Right lobe of liver (tissue), 6 donors: ENCODE results near the gene CHIC1. TPM values are rescaled to one million over a fixed set of nuclear protein-coding genes. Genes with fewer than 3 reads are reported as not detected.
"Not testable (repeated sequence)": the region's sequence is repeated elsewhere in the genome, so short reads cannot be mapped to it uniquely, and the experiment has no call there.

Experiments
- ATAC-seq, 4 donors: fragments of 200-7000 bp; cut with Tn5 transposase; one replicate each; pipeline ENCODE4 v1.9.1; 2020; ENCODE audit warnings: mild to moderate bottlenecking in 4 of 4, moderate library complexity in 4 of 4
- DNase-seq, 3 donors: peaks; one replicate each; pipeline ENCODE4 v3.0.0-alpha.2; 2020
- H3K27ac ChIP-seq, 3 donors: fragments of 200-600 bp; one replicate each; pipeline ENCODE4 v1.8.0; 2022
- H3K27me3 ChIP-seq, 2 donors: fragments of 200-600 bp; one replicate each; pipeline ENCODE4 v1.8.0; 2022
- H3K36me3 ChIP-seq, 4 donors: fragments of 200-600 bp; sonication (generic) in 1 of 4; one replicate each; pipeline versions ENCODE4 v1.5.1 to v1.8.0; 2017 to 2022; ENCODE audit warnings: control low read depth in 1 of 4
- H3K4me1 ChIP-seq, 4 donors: fragments of 200-600 bp; sonication (generic) in 1 of 4; one replicate each; pipeline versions ENCODE4 v1.5.1 to v1.8.0; 2017 to 2022; ENCODE audit warnings: control low read depth in 1 of 4
- H3K4me3 ChIP-seq, 3 donors: fragments of 200-600 bp; one replicate each; pipeline ENCODE4 v1.8.0; 2022
- H3K9me3 ChIP-seq, 4 donors: fragments of 200-600 bp; sonication (generic) in 1 of 4; one replicate each; pipeline versions ENCODE4 v1.5.1 to v1.8.0; 2017 to 2022; ENCODE audit warnings: control low read depth in 1 of 4
- POLR2A ChIP-seq: fragments of 450-650 bp; IDR thresholded peaks from one replicate; pipeline ENCODE4 v1.6.1; 2017; ENCODE audit warnings: antibody characterized with exemption, mild to moderate bottlenecking
- WGBS: methylation state at CpG from one replicate; pipeline ENCODE4 v1.1.6; 2018; ENCODE audit warnings: low coverage, low lambda C conversion rate; ENCODE audit not compliant: insufficient coverage; ENCODE audit errors: missing lambda C conversion rate; 5-methylcytosine and 5-hydroxymethylcytosine counted together
- intact Hi-C, 2 donors: fragments of 100-400 bp; cut with DNase I; formaldehyde crosslinking; loops; one replicate each; pipeline versions ENCODE4 v1.11.2 to v1.14.1; 2022
- total RNA-seq, 6 experiments: library from RNA; depleted of rRNA in 2 of 6; stranded (reverse); fragments of >200 nt in 2 of 6; fragmentation: NEBNext Ultra II Directional in 3 of 6; extraction: Animal tissue kit (Norgen Biotek cat#: 25700) in 3 of 6; gene quantifications; one replicate each; pipeline versions ENCODE4 v1.1.0 to v1.2.4, GENCODE V29; 2016 to 2023
- TF ChIP-seq, protein P1 (sequence below), 4 donors: fragments of 200-600 bp in 3 of 4; fragments of 450-650 bp in 1 of 4; IDR thresholded peaks; one replicate each; pipeline versions ENCODE4 v1.5.1 to v1.8.0; 2016 to 2022; ENCODE audit warnings: antibody characterized with exemption in 4 of 4, mild to moderate bottlenecking in 2 of 4
- donor health status: DM: no; HTN: yes; CAD: no.
- donor health status: DM: no; HTN: no; CAD: no.
- donor health status: DM: no; HTN: no; CAD: no.
- donor health status: DM: no; HTN: yes; CAD: no.
- donor health status: DM: no; HTN: yes; CAD: no.

Gene CHIC1
- total RNA-seq, 6 experiments from 2014 or later, result 0.68 to 4.3 (median 0.93) TPM

DNA sequence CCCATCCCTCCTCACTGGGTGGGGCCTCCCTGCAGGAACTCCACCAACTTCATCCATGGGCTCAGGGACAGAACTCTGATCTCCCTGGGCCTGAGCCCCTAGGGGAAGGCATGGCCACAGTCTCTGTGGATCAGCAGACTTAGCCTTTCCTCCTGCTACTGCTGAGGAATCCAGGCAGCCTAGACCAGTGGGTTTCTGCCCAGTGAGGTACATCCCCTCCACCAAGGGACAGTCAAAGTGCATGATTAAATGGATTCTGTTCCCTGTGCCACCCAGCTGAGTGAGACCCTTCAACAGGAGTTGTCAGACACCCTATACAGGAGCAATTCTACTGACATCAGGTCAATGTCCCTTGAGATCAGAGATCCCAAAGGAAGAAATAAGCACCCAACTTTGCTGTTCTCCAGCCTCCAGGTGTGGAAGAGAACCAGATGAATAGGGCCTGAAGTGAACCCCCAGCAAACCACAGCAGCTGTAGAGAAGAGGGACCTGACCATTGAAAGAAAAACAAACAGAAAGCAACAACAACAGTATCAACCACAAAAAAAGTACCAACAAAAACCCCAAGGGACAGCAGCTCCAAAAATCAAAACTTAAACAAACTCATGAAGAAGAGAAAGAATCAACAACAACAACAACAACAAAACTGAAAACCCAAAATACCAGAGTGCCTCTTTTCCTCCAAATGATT is 84.8 kb downstream of the CHIC1 start:
- H3K4me3 ChIP-seq, result no peak overlapping the region
- no peaks in the 10 kb centered on the region for H3K4me1 ChIP-seq
- intact Hi-C loops, result no loop called here
- ATAC-seq (no peak), DNase-seq (no peak)
- no peaks in the 10 kb centered on the region for H3K9me3 ChIP-seq
- H3K27me3 ChIP-seq, result no peaks in the 10 kb centered on the region
- no peaks in the 10 kb centered on the region for H3K36me3 ChIP-seq
- TF ChIP-seq, protein P1, sequence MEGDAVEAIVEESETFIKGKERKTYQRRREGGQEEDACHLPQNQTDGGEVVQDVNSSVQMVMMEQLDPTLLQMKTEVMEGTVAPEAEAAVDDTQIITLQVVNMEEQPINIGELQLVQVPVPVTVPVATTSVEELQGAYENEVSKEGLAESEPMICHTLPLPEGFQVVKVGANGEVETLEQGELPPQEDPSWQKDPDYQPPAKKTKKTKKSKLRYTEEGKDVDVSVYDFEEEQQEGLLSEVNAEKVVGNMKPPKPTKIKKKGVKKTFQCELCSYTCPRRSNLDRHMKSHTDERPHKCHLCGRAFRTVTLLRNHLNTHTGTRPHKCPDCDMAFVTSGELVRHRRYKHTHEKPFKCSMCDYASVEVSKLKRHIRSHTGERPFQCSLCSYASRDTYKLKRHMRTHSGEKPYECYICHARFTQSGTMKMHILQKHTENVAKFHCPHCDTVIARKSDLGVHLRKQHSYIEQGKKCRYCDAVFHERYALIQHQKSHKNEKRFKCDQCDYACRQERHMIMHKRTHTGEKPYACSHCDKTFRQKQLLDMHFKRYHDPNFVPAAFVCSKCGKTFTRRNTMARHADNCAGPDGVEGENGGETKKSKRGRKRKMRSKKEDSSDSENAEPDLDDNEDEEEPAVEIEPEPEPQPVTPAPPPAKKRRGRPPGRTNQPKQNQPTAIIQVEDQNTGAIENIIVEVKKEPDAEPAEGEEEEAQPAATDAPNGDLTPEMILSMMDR (IDR thresholded peaks at IDR 0.05), result no peak
- no peak for TF ChIP-seq POLR2A
- no peak overlapping the region for H3K27ac ChIP-seq

DNA sequence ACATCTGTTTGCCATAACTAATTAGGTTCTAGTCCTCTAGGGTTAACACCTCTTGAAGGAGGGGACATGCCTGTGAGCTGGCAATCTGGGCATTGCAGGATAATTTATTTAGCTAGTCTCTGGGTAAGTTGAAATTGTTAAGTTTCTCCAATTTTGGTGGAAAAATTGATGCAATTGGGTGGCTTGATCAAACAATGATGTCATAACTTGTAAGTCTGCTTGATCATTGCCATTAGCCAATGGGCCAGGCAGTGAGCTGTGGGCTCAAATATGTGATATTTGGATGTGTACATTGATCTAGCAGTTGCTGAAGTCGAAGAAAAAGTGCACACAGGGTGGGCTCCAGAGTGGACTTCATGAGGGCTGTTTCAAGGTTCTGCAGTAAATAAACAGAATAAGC is 98.3 kb downstream of the CHIC1 start:
- 43% methylated on average over 1 of the region's 1 CpG for WGBS
- intact Hi-C loops, H3K9me3 ChIP-seq, H3K36me3 ChIP-seq, H3K27me3 ChIP-seq, ATAC-seq, H3K4me1 ChIP-seq, H3K4me3 ChIP-seq, DNase-seq, H3K27ac ChIP-seq: not testable (repeated sequence)

DNA sequence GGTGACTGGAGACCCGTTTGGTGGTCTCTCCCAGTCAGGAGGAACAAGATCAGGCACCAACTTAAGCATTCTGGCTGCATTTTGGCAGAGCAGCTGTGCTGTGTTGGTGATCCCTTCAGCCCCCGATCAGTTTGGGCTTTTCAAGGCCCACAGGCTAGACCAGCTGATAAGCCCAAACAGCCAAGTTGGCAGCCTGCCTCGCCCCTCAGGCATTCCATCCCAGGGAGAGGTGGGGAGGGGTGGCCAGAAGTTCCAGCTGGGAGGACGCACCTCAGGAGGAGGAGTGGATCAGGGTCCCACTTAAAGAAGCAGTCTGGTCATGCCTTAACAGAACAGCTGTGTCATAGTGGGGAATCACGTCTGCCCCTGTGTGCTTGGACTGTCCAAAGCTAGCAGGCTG is 105.8 kb downstream of the CHIC1 start:
- TF ChIP-seq POLR2A, result no peak
- TF ChIP-seq, protein P1 (IDR thresholded peaks at IDR 0.05), result no peak
- Histone ChIP-seq H3K27ac (no peak overlapping the region), H3K4me3 (no peak overlapping the region), H3K27me3 (no peaks in the 10 kb centered on the region), H3K4me1 (no peaks in the 10 kb centered on the region), H3K9me3 (peaks cover 0 to 12% (median 0%) of the 10 kb centered on the region in 4 donors), H3K36me3 (no peaks in the 10 kb centered on the region)
- WGBS, result 32% methylated on average over 3 of the region's 5 CpGs
- DNase-seq (no peak), ATAC-seq (no peak)
- intact Hi-C loops, result no loop called here

DNA sequence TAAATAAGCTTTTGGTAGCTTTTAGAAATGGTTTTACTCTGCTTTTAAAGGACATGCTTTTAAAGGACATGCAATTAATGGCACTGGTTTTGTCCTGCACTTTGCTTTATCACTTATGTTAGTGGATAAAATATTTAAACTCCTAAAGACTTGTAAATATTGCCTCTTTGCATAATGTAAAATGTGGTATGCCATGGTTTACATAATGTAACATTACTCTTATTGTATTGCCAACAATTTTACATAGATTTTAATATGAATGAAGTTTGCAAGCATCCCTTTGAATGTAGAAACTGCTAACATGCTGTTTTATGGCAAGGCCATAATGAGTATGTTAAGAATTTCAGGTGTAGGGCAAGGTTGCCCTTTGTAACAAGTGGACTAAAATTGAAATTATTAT is 118.4 kb downstream of the CHIC1 start:
- TF ChIP-seq, protein P1 (IDR thresholded peaks at IDR 0.05), result no peak
- no peak for TF ChIP-seq POLR2A
- Histone ChIP-seq H3K4me1 (no peaks in the 10 kb centered on the region), H3K27me3 (no peaks in the 10 kb centered on the region), H3K4me3 (no peak overlapping the region), H3K27ac (no peak overlapping the region), H3K9me3 (no peaks in the 10 kb centered on the region), H3K36me3 (no peaks in the 10 kb centered on the region)
- intact Hi-C loops, result no loop called here
- no peak for ATAC-seq
- no peak for DNase-seq

DNA sequence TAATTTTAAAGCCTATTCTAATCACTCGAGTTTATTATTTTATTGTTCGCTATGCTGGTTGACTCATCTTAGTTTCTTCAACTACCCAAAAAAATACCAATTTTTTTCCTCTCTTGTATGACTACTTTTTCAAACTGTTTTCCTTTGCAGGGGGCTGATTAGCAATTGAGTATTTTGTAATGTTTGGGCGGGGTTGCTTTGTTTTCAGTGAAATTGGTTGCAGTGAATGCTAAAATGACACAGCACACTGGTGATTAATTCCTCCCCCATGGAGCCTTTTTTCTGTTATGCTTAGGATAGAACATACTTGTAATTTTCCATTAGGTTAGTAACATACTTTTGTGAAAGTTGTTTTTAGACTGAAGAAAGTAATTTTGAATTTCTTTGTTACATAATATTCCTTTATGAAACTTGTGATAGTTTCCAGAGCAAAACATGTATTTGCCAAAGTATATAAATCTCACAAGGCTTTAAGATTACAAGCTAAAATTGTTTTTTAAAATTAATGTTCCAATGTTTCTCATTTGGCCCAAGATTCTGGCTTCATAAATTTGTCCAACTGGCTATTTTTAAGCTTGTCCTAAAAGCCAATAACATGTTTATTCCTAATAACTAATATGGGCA is 120.4 kb downstream of the CHIC1 start:
- no peak for ATAC-seq
- Histone ChIP-seq H3K9me3 (no peaks in the 10 kb centered on the region), H3K4me1 (no peaks in the 10 kb centered on the region), H3K36me3 (no peaks in the 10 kb centered on the region), H3K27ac (no peak overlapping the region), H3K27me3 (no peaks in the 10 kb centered on the region), H3K4me3 (no peak overlapping the region)
- no peak for DNase-seq
- intact Hi-C loops, result no loop called here
- 56% methylated on average over 3 of the region's 3 CpGs for WGBS
- TF ChIP-seq POLR2A, result no peak
- TF ChIP-seq, protein P1 (IDR thresholded peaks at IDR 0.05), result no peak

DNA sequence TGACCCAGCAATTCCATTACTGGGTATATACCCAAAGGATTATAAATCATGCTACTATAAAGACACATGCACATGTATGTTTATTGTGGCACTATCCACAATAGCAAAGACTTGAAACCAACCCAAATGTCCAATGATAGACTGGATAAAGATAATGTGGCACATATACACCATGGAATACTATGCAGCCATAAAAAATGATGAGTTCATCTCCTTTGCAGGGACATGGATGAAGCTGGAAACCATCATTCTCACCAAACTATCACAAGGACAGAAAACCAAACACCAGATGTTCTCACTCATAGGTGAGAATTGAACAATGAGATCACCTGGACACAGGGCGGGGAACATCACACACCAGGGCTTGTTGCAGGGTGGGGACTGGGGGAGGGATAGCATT is 144.0 kb downstream of the CHIC1 start:
- H3K27ac ChIP-seq, ATAC-seq, H3K27me3 ChIP-seq, H3K9me3 ChIP-seq, H3K36me3 ChIP-seq, H3K4me3 ChIP-seq, DNase-seq, H3K4me1 ChIP-seq, intact Hi-C loops: not testable (repeated sequence)
- 71% methylated on average over 1 of the region's 1 CpG for WGBS
